Adrenal gland (tissue), 12 donors: ENCODE measurements around the gene DSC2. TPM values are rescaled to one million over a fixed set of nuclear protein-coding genes. Genes with fewer than 3 reads are reported as not detected.

Experiments used
- DNase-seq, 7 donors: peaks; one replicate each; pipeline ENCODE4 v3.0.0-alpha.2; 2019 to 2020
- H3K27ac ChIP-seq, 5 donors: fragments of 200-600 bp; sonication (generic) in 4 of 5; 1 replicate in 3 of 5; 2 replicates in 2 of 5; pipeline versions ENCODE4 v1.5.1 to v1.8.0; 2016 to 2020; ENCODE audit warnings: mild to moderate bottlenecking in 1 of 5
- H3K27me3 ChIP-seq: fragments of 200-600 bp; 2 replicates; pipeline ENCODE4 v1.8.0; 2021
- H3K36me3 ChIP-seq, 2 donors: fragments of 200-600 bp; replicated peaks in 1 of 2; 1 replicate in 1 of 2; 2 replicates in 1 of 2; pipeline versions ENCODE4 v1.5.1 to v1.8.0; 2018 to 2022
- H3K4me1 ChIP-seq, 2 donors: fragments of 200-600 bp; replicated peaks in 1 of 2; 1 replicate in 1 of 2; 2 replicates in 1 of 2; pipeline versions ENCODE4 v1.5.1 to v1.8.0; 2018 to 2021
- H3K4me3 ChIP-seq, 4 donors: fragments of 200-600 bp; sonication (generic) in 3 of 4; one replicate each; pipeline ENCODE4 v1.5.1; 2016 to 2018
- H3K9me3 ChIP-seq, 3 donors: fragments of 200-600 bp; sonication (generic) in 1 of 3; replicated peaks in 1 of 3; 1 replicate in 2 of 3; 2 replicates in 1 of 3; pipeline versions ENCODE4 v1.5.1 to v1.8.0; 2016 to 2021
- POLR2A ChIP-seq, 2 donors: fragments of 450-650 bp; IDR thresholded peaks; one replicate each; pipeline ENCODE4 v1.6.1; 2017; ENCODE audit warnings: antibody characterized with exemption in 2 of 2, mild to moderate bottlenecking in 2 of 2, moderate library complexity in 1 of 2
- WGBS, 4 donors: extraction: QIAGEN DNeasy Blood & Tissue Kit in 2 of 4; methylation state at CpG; one replicate each; pipeline versions ENCODE4 v1.1.5 to v1.1.7; 2013 to 2017; 5-methylcytosine and 5-hydroxymethylcytosine counted together
- intact Hi-C, 2 donors: fragments of 100-400 bp; cut with DNase I; formaldehyde crosslinking; loops; one replicate each; pipeline versions ENCODE4 v1.14.1 to v1.15.0; 2022 to 2023
- polyA plus RNA-seq, 3 donors: library from polyadenylated mRNA; stranded (reverse); fragments of 200-250 nt in 2 of 3; fragments of 350-450 nt in 1 of 3; fragmentation: Illumina TruSeq in 1 of 3; extraction: RNeasy Lipid Tissue Mini Kit (QIAGEN cat#74804) in 1 of 3; gene quantifications; one replicate each; pipeline ENCODE4 v1.2.3, GENCODE V29; 2013 to 2014
- total RNA-seq, 9 donors: library from RNA; depleted of rRNA in 4 of 9; stranded (reverse); fragments of >200 nt in 4 of 9; fragments of 120-200 nt in 1 of 9; fragmentation: NEBNext Ultra II Directional in 1 of 9; extraction: Animal tissue kit (Norgen Biotek cat#: 25700) in 1 of 9; gene quantifications; one replicate each; pipeline versions ENCODE4 v1.1.0 to v1.2.4, GENCODE V29; 2013 to 2023
- TF ChIP-seq, protein P1 (sequence below), 6 experiments: fragments of 450-650 bp in 4 of 6; fragments of 200-600 bp in 2 of 6; sonication (generic) in 1 of 6; IDR thresholded peaks; 1 replicate in 5 of 6; 2 replicates in 1 of 6; pipeline versions ENCODE4 v1.5.1 to v1.8.0; 2016 to 2021; ENCODE audit warnings: antibody characterized with exemption in 6 of 6, mild to moderate bottlenecking in 2 of 6, moderate library complexity in 1 of 6
- donor health status: healthy with polysubstance abuse.
- donor health status: Bipolar disorder and iron deficiency.
- donor health status: DM: yes; HTN: yes; CAD: no.
- donor health status: DM: no; HTN: no; CAD: no.
- donor health status: DM: no; HTN: no; CAD: no.
- donor health status: DM: yes; HTN: yes; CAD: no.

The DSC2 gene
- total and polyA plus RNA-seq, 12 donors, result 0.48 to 14.2 (median 4.5) TPM

DNA sequence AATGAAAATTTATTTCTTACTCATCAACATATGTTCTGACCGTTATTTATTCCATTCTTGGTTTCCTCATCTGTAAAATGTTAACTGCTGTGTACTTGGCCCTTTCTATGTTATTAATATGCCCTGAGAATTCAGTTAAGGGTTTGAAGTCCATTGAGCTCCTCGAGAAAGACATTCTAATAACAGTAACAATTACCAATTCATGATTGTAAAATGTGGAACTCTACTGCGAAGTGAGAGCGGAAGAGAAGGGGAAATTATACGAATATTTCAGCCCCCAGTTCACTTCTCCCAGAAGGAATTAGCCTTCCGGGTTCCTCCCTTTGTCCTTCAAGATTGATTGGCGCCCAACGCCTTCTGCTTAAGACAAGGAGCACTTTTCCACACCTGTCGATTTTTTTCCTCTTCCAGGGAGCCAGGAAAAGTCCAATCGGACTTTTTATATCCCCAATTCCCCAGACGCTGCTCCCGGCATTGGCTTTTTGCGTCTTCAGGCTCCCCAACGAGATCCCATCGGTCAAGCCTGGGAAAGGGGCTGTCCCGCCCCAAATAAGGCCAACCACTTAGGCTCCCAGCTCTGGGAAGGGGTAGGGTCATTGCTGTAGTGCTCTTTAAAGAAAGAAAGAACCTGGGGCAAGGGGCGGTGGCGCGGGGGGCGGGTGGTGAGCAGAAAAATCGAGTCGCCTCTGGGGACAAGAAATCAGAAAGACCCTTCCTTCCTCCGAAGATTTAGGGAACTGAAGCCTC lies 1.6 kb downstream of the DSC2 start:
- DNase-seq, result peak in 3 of 7 donors; percentile 8 to 13 (median 11)
- Histone ChIP-seq H3K4me1 (no peaks in the 10 kb centered on the region), H3K36me3 (no peaks in the 10 kb centered on the region), H3K4me3 (peak overlapping the region in 2 of 4 donors; percentile 24 to 65), H3K27me3 (no peaks in the 10 kb centered on the region), H3K27ac (peak overlapping the region in 3 of 5 donors; percentile 62 to 90 (median 78)), H3K9me3 (no peaks in the 10 kb centered on the region)
- no peak for TF ChIP-seq POLR2A (IDR thresholded peaks at IDR 0.05)
- TF ChIP-seq, protein P1, sequence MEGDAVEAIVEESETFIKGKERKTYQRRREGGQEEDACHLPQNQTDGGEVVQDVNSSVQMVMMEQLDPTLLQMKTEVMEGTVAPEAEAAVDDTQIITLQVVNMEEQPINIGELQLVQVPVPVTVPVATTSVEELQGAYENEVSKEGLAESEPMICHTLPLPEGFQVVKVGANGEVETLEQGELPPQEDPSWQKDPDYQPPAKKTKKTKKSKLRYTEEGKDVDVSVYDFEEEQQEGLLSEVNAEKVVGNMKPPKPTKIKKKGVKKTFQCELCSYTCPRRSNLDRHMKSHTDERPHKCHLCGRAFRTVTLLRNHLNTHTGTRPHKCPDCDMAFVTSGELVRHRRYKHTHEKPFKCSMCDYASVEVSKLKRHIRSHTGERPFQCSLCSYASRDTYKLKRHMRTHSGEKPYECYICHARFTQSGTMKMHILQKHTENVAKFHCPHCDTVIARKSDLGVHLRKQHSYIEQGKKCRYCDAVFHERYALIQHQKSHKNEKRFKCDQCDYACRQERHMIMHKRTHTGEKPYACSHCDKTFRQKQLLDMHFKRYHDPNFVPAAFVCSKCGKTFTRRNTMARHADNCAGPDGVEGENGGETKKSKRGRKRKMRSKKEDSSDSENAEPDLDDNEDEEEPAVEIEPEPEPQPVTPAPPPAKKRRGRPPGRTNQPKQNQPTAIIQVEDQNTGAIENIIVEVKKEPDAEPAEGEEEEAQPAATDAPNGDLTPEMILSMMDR (IDR thresholded peaks at IDR 0.05), result no peak
- intact Hi-C loops, result no loop called here
- 18 to 22% (median 19%) methylated on average over 23 of the region's 23 CpGs for WGBS, 4 donors

DNA sequence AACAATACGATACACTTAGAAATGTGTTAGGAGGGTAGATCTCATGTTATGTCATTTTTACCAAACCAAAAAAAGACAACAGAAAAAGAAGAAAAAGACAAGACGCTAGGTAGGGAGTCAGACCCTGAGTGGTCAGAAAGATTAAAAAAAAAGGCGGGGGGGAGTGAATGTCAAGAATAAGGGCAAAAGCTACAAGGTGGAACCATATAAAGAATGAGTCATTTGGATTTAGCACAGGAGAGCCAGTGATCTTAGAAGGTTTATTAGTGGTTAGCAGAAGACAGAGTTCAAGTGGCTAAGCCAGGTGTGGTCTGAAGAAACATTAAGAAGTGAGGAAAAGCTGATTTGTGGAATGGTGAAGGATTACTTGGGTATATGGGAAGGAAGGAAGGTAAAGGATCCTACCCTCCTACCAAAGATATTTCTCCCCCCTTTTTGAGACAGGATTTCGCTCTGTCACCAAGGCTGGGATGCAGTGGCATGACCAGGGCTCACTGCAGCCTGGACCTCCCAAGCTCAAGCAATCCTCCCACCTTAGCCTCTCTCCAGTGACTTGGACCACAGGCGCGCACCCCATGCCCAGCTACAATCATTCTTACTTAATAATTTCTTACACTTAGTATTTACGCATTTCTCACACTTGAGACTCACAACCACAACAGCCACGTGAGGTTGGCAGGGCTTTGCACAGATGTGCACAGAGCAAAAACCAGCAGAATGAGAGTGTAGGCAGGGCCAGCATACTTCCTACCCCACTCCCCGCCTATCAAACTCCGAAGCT lies 2.6 kb downstream of the DSC2 start:
- Histone ChIP-seq H3K9me3 (no peaks in the 10 kb centered on the region), H3K27ac (no peak overlapping the region), H3K27me3 (no peaks in the 10 kb centered on the region), H3K4me1 (no peaks in the 10 kb centered on the region), H3K36me3 (no peaks in the 10 kb centered on the region), H3K4me3 (peak overlapping the region in 1 of 4 donors; percentile 65)
- intact Hi-C loops, result no loop called here
- WGBS, 4 donors, result 84 to 88% (median 88%) methylated on average over 10 of the region's 10 CpGs
- no peak for DNase-seq
- no peak for TF ChIP-seq POLR2A (IDR thresholded peaks at IDR 0.05)
- TF ChIP-seq, protein P1 (IDR thresholded peaks at IDR 0.05), result no peak

DNA sequence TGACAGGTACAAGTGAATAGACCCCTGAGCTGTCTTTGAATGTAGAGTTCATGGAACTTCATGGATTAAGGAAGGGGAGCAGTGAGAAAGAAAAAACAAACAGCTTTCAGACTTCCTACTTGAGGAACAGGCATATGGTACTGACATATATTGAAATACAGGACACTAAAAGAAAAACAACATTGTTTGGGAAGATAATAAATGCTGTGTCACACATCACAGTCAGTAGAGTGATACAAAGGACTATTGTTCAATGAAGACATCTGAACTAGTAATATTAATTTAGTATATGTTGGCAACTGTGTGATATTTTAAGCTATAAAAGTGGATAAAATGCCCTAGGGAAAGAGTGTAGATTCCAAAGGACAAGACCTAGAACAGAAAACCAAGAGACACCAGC lies 3.3 kb downstream of the DSC2 start:
- H3K27ac ChIP-seq, result no peak overlapping the region
- H3K27me3 ChIP-seq, result no peaks in the 10 kb centered on the region
- H3K4me1 ChIP-seq, result no peaks in the 10 kb centered on the region
- no peak for DNase-seq
- intact Hi-C loops, result no loop called here
- no peaks in the 10 kb centered on the region for H3K9me3 ChIP-seq
- H3K4me3 ChIP-seq, result no peak overlapping the region
- TF ChIP-seq, protein P1 (IDR thresholded peaks at IDR 0.05), result no peak
- TF ChIP-seq POLR2A (IDR thresholded peaks at IDR 0.05), result no peak
- no peaks in the 10 kb centered on the region for H3K36me3 ChIP-seq

DNA sequence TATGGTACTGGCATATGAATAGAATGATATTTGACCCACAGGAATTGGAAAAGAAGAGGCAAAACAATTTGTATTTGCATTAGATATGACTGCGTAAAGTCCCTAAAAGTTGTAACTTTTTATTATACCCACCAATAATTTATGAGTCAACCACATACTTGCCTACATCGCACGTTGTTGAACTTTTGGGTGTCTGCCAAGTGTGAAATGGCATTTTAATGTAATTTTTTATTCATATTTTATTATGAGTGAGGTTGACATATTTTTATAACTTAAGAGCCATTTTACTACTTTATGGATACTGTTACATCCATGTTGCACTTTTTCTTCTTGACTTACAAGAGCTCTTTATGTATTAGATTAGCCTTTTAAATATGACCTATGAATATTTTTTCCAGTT lies 4.6 kb downstream of the DSC2 start:
- Histone ChIP-seq H3K27me3 (no peaks in the 10 kb centered on the region), H3K36me3 (no peaks in the 10 kb centered on the region), H3K9me3 (no peaks in the 10 kb centered on the region), H3K4me1 (no peaks in the 10 kb centered on the region), H3K4me3 (no peak overlapping the region), H3K27ac (no peak overlapping the region)
- intact Hi-C loops, result no loop called here
- TF ChIP-seq POLR2A (IDR thresholded peaks at IDR 0.05), result no peak
- TF ChIP-seq, protein P1 (IDR thresholded peaks at IDR 0.05), result no peak
- DNase-seq, result no peak
- WGBS, 4 donors, result 69 to 85% (median 74%) methylated on average over 3 of the region's 3 CpGs
